ENCODE measurements around the gene SPPL3.
A peak's percentile ranks its signal among the peaks of the same experiment; 100 is the strongest.

Gene SPPL3

GRCh38 chr12:120928864-120929652 is 24.9 kb upstream of the SPPL3 start:
- no peak overlapping the region for H2BK120ac ChIP-seq (ENCODE audit: low read depth, low read length)
- peak overlapping the region; percentile 61 for H3K9ac ChIP-seq (ENCODE audit: low read length)
- no peak overlapping the region for H2BK15ac ChIP-seq (replicated peaks; ENCODE audit: low read depth)
- H4K5ac ChIP-seq (ENCODE audit: low read length), result no peak overlapping the region
- H2AK5ac ChIP-seq (ENCODE audit: low read length), result no peak overlapping the region
- H3K4me1 ChIP-seq (ENCODE audit: control insufficient read depth, low read depth, low read length), result no peaks in the 10 kb centered on the region
- H3K4me3 ChIP-seq (ENCODE audit: low read length), result no peak overlapping the region
- H4K8ac ChIP-seq (ENCODE audit: low read depth, low read length), result peak overlapping the region; percentile 60
- H3K18ac ChIP-seq (ENCODE audit: low read length), result no peak overlapping the region
- no peak overlapping the region for H3K4me2 ChIP-seq (ENCODE audit: low read length)
- peak; percentile 91 for DNase-seq
- H3K27ac ChIP-seq (ENCODE audit: low read depth, low read length), result peak overlapping the region; percentile 48
- peak overlapping the region; percentile 50 for H2BK5ac ChIP-seq (ENCODE audit: low read length)
- no peaks in the 10 kb centered on the region for H3K79me1 ChIP-seq (ENCODE audit: low read length)
- no CpG with 5 or more reads among the region's 13 CpGs for WGBS (ENCODE audit: extremely low coverage, insufficient coverage, low lambda C conversion rate)
- H3K23ac ChIP-seq (ENCODE audit: low read length), result no peak overlapping the region
- H3K56ac ChIP-seq (ENCODE audit: low read length), result peak overlapping the region; percentile 81
- no peaks in the 10 kb centered on the region for H3K27me3 ChIP-seq (ENCODE audit: insufficient read depth, low read length, poor library complexity)
- no peaks in the 10 kb centered on the region for H3K36me3 ChIP-seq (ENCODE audit: control insufficient read depth, insufficient read depth, low read length)
- no peaks in the 10 kb centered on the region for H3K79me2 ChIP-seq (ENCODE audit: control insufficient read depth, insufficient read depth, low read length)
- H3K4ac ChIP-seq (ENCODE audit: low read depth, low read length), result no peak overlapping the region

GRCh38 chr12:120925740-120926563 is 21.8 kb upstream of the SPPL3 start:
- Histone ChIP-seq H3K9ac (ENCODE audit: low read length) (no peak overlapping the region), H3K79me2 (ENCODE audit: control insufficient read depth, insufficient read depth, low read length) (no peaks in the 10 kb centered on the region), H2BK120ac (ENCODE audit: low read depth, low read length) (no peak overlapping the region), H3K23ac (ENCODE audit: low read length) (no peak overlapping the region), H3K27me3 (ENCODE audit: insufficient read depth, low read length, poor library complexity) (no peaks in the 10 kb centered on the region), H4K8ac (ENCODE audit: low read depth, low read length) (no peak overlapping the region), H2BK15ac (replicated peaks; ENCODE audit: low read depth) (no peak overlapping the region), H3K4ac (ENCODE audit: low read depth, low read length) (no peak overlapping the region), H3K18ac (ENCODE audit: low read length) (no peak overlapping the region), H3K56ac (ENCODE audit: low read length) (peak overlapping the region; percentile 1), H3K4me1 (ENCODE audit: control insufficient read depth, low read depth, low read length) (no peaks in the 10 kb centered on the region), H4K5ac (ENCODE audit: low read length) (no peak overlapping the region), H2AK5ac (ENCODE audit: low read length) (no peak overlapping the region), H2BK5ac (ENCODE audit: low read length) (no peak overlapping the region), H3K4me3 (ENCODE audit: low read length) (no peak overlapping the region), H3K79me1 (ENCODE audit: low read length) (no peaks in the 10 kb centered on the region), H3K4me2 (ENCODE audit: low read length) (no peak overlapping the region), H3K27ac (ENCODE audit: low read depth, low read length) (no peak overlapping the region), H3K36me3 (ENCODE audit: control insufficient read depth, insufficient read depth, low read length) (no peaks in the 10 kb centered on the region)
- peak; percentile 83 for DNase-seq
- WGBS (ENCODE audit: extremely low coverage, insufficient coverage, low lambda C conversion rate), result no CpG with 5 or more reads among the region's 15 CpGs

GRCh38 chr12:120922279-120922678 is 18.1 kb upstream of the SPPL3 start:
- Histone ChIP-seq H4K8ac (ENCODE audit: low read depth, low read length) (no peak overlapping the region), H2BK15ac (replicated peaks; ENCODE audit: low read depth) (no peak overlapping the region), H3K79me1 (ENCODE audit: low read length) (no peaks in the 10 kb centered on the region), H3K36me3 (ENCODE audit: control insufficient read depth, insufficient read depth, low read length) (no peaks in the 10 kb centered on the region), H3K9ac (ENCODE audit: low read length) (no peak overlapping the region), H3K4me3 (ENCODE audit: low read length) (no peak overlapping the region), H3K27ac (ENCODE audit: low read depth, low read length) (no peak overlapping the region), H3K23ac (ENCODE audit: low read length) (no peak overlapping the region), H3K56ac (ENCODE audit: low read length) (no peak overlapping the region), H4K5ac (ENCODE audit: low read length) (no peak overlapping the region), H3K4ac (ENCODE audit: low read depth, low read length) (no peak overlapping the region), H2BK120ac (ENCODE audit: low read depth, low read length) (no peak overlapping the region), H3K4me2 (ENCODE audit: low read length) (no peak overlapping the region), H2BK5ac (ENCODE audit: low read length) (no peak overlapping the region), H3K79me2 (ENCODE audit: control insufficient read depth, insufficient read depth, low read length) (no peaks in the 10 kb centered on the region), H3K18ac (ENCODE audit: low read length) (no peak overlapping the region), H3K4me1 (ENCODE audit: control insufficient read depth, low read depth, low read length) (no peaks in the 10 kb centered on the region), H3K27me3 (ENCODE audit: insufficient read depth, low read length, poor library complexity) (no peaks in the 10 kb centered on the region), H2AK5ac (ENCODE audit: low read length) (no peak overlapping the region)
- DNase-seq, result peak; percentile 22
- no CpG with 5 or more reads among the region's 3 CpGs for WGBS (ENCODE audit: extremely low coverage, insufficient coverage, low lambda C conversion rate)

GRCh38 chr12:120921637-120922036 is 17.5 kb upstream of the SPPL3 start:
- no peak overlapping the region for H4K5ac ChIP-seq (ENCODE audit: low read length)
- no peaks in the 10 kb centered on the region for H3K36me3 ChIP-seq (ENCODE audit: control insufficient read depth, insufficient read depth, low read length)
- H3K27ac ChIP-seq (ENCODE audit: low read depth, low read length), result no peak overlapping the region
- no peak overlapping the region for H3K9ac ChIP-seq (ENCODE audit: low read length)
- no peak overlapping the region for H3K23ac ChIP-seq (ENCODE audit: low read length)
- H3K79me2 ChIP-seq (ENCODE audit: control insufficient read depth, insufficient read depth, low read length), result no peaks in the 10 kb centered on the region
- H4K8ac ChIP-seq (ENCODE audit: low read depth, low read length), result no peak overlapping the region
- no peak overlapping the region for H2BK5ac ChIP-seq (ENCODE audit: low read length)
- H3K27me3 ChIP-seq (ENCODE audit: insufficient read depth, low read length, poor library complexity), result no peaks in the 10 kb centered on the region
- no peaks in the 10 kb centered on the region for H3K79me1 ChIP-seq (ENCODE audit: low read length)
- no peak overlapping the region for H2BK15ac ChIP-seq (replicated peaks; ENCODE audit: low read depth)
- H3K18ac ChIP-seq (ENCODE audit: low read length), result no peak overlapping the region
- H2BK120ac ChIP-seq (ENCODE audit: low read depth, low read length), result no peak overlapping the region
- no peak overlapping the region for H3K4ac ChIP-seq (ENCODE audit: low read depth, low read length)
- no peak overlapping the region for H3K56ac ChIP-seq (ENCODE audit: low read length)
- H3K4me1 ChIP-seq (ENCODE audit: control insufficient read depth, low read depth, low read length), result no peaks in the 10 kb centered on the region
- no peak overlapping the region for H3K4me2 ChIP-seq (ENCODE audit: low read length)
- DNase-seq, result no peak
- H3K4me3 ChIP-seq (ENCODE audit: low read length), result no peak overlapping the region
- no peak overlapping the region for H2AK5ac ChIP-seq (ENCODE audit: low read length)

- no peak for DNase-seq
- Histone ChIP-seq H3K4me3 (ENCODE audit: low read length) (no peak overlapping the region), H2BK5ac (ENCODE audit: low read length) (no peak overlapping the region), H3K56ac (ENCODE audit: low read length) (no peak overlapping the region), H3K23ac (ENCODE audit: low read length) (no peak overlapping the region), H3K18ac (ENCODE audit: low read length) (no peak overlapping the region), H4K8ac (ENCODE audit: low read depth, low read length) (no peak overlapping the region), H2BK15ac (replicated peaks; ENCODE audit: low read depth) (no peak overlapping the region), H3K79me1 (ENCODE audit: low read length) (no peaks in the 10 kb centered on the region), H2BK120ac (ENCODE audit: low read depth, low read length) (no peak overlapping the region), H3K27ac (ENCODE audit: low read depth, low read length) (no peak overlapping the region), H3K27me3 (ENCODE audit: insufficient read depth, low read length, poor library complexity) (no peaks in the 10 kb centered on the region), H3K9ac (ENCODE audit: low read length) (no peak overlapping the region), H3K36me3 (ENCODE audit: control insufficient read depth, insufficient read depth, low read length) (no peaks in the 10 kb centered on the region), H3K79me2 (ENCODE audit: control insufficient read depth, insufficient read depth, low read length) (no peaks in the 10 kb centered on the region), H3K4ac (ENCODE audit: low read depth, low read length) (no peak overlapping the region), H3K4me2 (ENCODE audit: low read length) (no peak overlapping the region), H2AK5ac (ENCODE audit: low read length) (no peak overlapping the region), H3K4me1 (ENCODE audit: control insufficient read depth, low read depth, low read length) (no peaks in the 10 kb centered on the region), H4K5ac (ENCODE audit: low read length) (no peak overlapping the region)
- WGBS (ENCODE audit: extremely low coverage, insufficient coverage, low lambda C conversion rate), result no CpG with 5 or more reads among the region's 3 CpGs
Measured at GRCh38 chr12:120920178-120920577, 16.0 kb upstream of the SPPL3 start.
